Measurements from ENCODE around the gene HEPN1. TPM values are rescaled to one million over a fixed set of nuclear protein-coding genes. Genes with fewer than 3 reads are reported as not detected.

HEPN1 gene
- total and polyA plus RNA-seq, 2 experiments from 2014 or later: not detected

GRCh38 chr11:124954590-124954955 is 35.5 kb downstream of the HEPN1 start (continued):
- TF ChIP-seq REST (IDR thresholded peaks at IDR 0.05; ENCODE audit: unreplicated experiment): no peak
- no peak for TF ChIP-seq NANOG (IDR thresholded peaks at IDR 0.05; ENCODE audit: borderline replicate concordance)
- TF ChIP-seq ZNF114 (CRISPR knock-in tag; IDR thresholded peaks at IDR 0.05): no peak
- TF ChIP-seq JUNB (IDR thresholded peaks at IDR 0.05; ENCODE audit: unreplicated experiment): no peak
- TF ChIP-seq CREB1 (CRISPR knock-in tag; IDR thresholded peaks at IDR 0.05; ENCODE audit: low read depth): no peak
- no peak for TF ChIP-seq EZH2phosphoT487 (IDR thresholded peaks at IDR 0.05; ENCODE audit: unreplicated experiment)

GRCh38 chr11:124955035-124955434 is 36.0 kb downstream of the HEPN1 start:
- Histone ChIP-seq H3K27me3 (ENCODE audit: insufficient read depth) (peaks cover 15% of the 10 kb centered on the region), H3K4me3 (peak overlapping the region; percentile 65; the same call in 1 of the 2 replicates), H3K79me2 (replicated peaks; ENCODE audit: insufficient read depth) (no peaks in the 10 kb centered on the region), H3K27ac (ENCODE audit: low read depth) (no peak overlapping the region), H3K4me1 (ENCODE audit: insufficient read depth) (peaks cover 3% of the 10 kb centered on the region; the same call in 1 of the 2 replicates), H4K20me1 (replicated peaks; ENCODE audit: insufficient read depth) (no peaks in the 10 kb centered on the region), H3F3A (replicated peaks; ENCODE audit: low read depth) (no peaks in the 10 kb centered on the region), H3K4me2 (peak overlapping the region; percentile 84), H2AFZ (no peak overlapping the region), H3K36me3 (ENCODE audit: insufficient read depth) (no peaks in the 10 kb centered on the region), H3K9me2 (ENCODE audit: insufficient read depth) (peaks cover 24% of the 10 kb centered on the region)
- Mint-ChIP-seq H3K27ac (no peak overlapping the region), H3K4me3 (no peak overlapping the region), H3K4me1 (no peaks in the 10 kb centered on the region), H3K9me3 (no peaks in the 10 kb centered on the region), H3K27me3 (ENCODE audit: insufficient read depth, low read depth, poor library complexity) (no peaks in the 10 kb centered on the region), H3K36me3 (ENCODE audit: low read depth) (no peaks in the 10 kb centered on the region)
- ATAC-seq (no peak), DNase-seq (ENCODE audit: low spot score) (no peak)
- TF ChIP-seq ZNF462 (CRISPR knock-in tag; IDR thresholded peaks at IDR 0.05) (no peak), EZH2 (IDR thresholded peaks at IDR 0.05; ENCODE audit: low read depth, unreplicated experiment) (no peak), STAT1 (IDR thresholded peaks at IDR 0.05; ENCODE audit: unreplicated experiment) (no peak), NANOG (IDR thresholded peaks at IDR 0.05; ENCODE audit: borderline replicate concordance) (no peak), REST (IDR thresholded peaks at IDR 0.05; ENCODE audit: unreplicated experiment) (no peak), JUNB (IDR thresholded peaks at IDR 0.05; ENCODE audit: unreplicated experiment) (no peak), ZNF331 (CRISPR knock-in tag; IDR thresholded peaks at IDR 0.05; ENCODE audit: low read depth) (no peak), CREB1 (CRISPR knock-in tag; IDR thresholded peaks at IDR 0.05; ENCODE audit: low read depth) (no peak), POLR2AphosphoS5 (IDR thresholded peaks at IDR 0.05; ENCODE audit: low read depth) (no peak)

Measured in GM23338 (cell line).